Skeletal muscle tissue (tissue), 4 donors: ENCODE measurements around the gene PSMA2. TPM values are rescaled to one million over a fixed set of nuclear protein-coding genes. Genes with fewer than 3 reads are reported as not detected.

Source experiments
- H3K27ac ChIP-seq: one replicate; pipeline ENCODE4 v1.7.0; 2013; ENCODE audit warnings: mild to moderate bottlenecking, low read depth, low read length, inconsistent platforms
- H3K27me3 ChIP-seq, 3 donors: one replicate each; pipeline ENCODE4 v1.7.0; 2013; ENCODE audit warnings: low read length in 3 of 3; ENCODE audit not compliant: control insufficient read depth in 3 of 3, insufficient read depth in 3 of 3
- H3K36me3 ChIP-seq, 3 donors: one replicate each; pipeline ENCODE4 v1.7.0; 2013; ENCODE audit warnings: low read length in 3 of 3; ENCODE audit not compliant: control insufficient read depth in 3 of 3, insufficient read depth in 3 of 3
- H3K4me1 ChIP-seq, 3 donors: one replicate each; pipeline ENCODE4 v1.7.0; 2013; ENCODE audit warnings: low read length in 3 of 3, mild to moderate bottlenecking in 3 of 3; ENCODE audit not compliant: control insufficient read depth in 3 of 3, insufficient read depth in 3 of 3
- H3K4me3 ChIP-seq, 3 donors: one replicate each; pipeline ENCODE4 v1.7.0; 2013; ENCODE audit warnings: low read length in 3 of 3
- H3K9ac ChIP-seq, 3 donors: one replicate each; pipeline ENCODE4 v1.7.0; 2013; ENCODE audit warnings: low read length in 3 of 3, mild to moderate bottlenecking in 3 of 3, moderate library complexity in 2 of 3, low read depth in 1 of 3
- H3K9me3 ChIP-seq, 3 donors: one replicate each; pipeline ENCODE4 v1.7.0; 2013; ENCODE audit warnings: low read length in 3 of 3; ENCODE audit not compliant: control insufficient read depth in 3 of 3
- total RNA-seq: library from RNA; depleted of rRNA; stranded (reverse); fragments of >200 nt; gene quantifications from one replicate; pipeline ENCODE4 v1.2.3, GENCODE V29; 2014
- donor health status: Osteomylitis.

Gene PSMA2
- total RNA-seq, 1 donor from 2014 or later = 54.3 TPM

DNA sequence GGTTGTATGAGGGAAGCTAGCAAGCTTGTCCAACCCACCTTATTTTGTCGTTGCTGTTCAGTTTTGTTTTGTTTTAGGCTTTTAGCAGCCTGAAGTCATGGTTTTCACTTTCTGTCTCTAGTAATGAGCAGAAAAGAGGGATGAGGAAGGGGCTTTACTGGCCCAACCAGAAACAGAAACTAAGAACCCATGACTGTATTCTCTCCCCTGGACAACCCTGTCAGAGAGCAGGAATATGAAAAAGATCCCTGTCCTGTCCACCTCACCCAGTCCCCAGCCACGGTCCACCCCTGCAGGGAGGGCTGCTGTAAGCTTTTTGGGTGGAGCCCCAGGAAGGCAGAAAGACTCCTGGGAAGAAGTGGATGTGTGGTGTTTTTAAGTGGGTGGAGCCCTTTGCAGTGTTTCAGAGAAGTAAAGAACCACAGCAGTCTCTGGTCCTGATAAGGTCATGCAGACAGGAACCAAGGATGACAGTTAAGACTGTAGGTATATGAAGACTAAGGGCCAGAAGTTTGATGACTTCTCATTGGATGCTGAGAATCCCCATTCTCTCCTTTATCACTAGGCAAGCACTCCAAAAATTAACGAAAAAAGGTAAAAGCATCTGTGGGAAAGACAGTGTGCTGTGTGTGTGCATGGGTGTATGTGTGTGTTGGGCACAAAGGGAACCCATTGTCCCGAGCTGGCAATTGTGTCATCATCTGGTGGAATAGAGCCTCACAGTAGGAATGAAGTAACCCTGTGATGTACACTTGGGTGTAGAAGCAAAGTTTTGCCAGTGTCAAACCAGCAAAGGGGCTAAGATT, 14.1 kb upstream of the PSMA2 start:
- no peaks in the 10 kb centered on the region for H3K4me1 ChIP-seq
- no peak overlapping the region for H3K4me3 ChIP-seq
- H3K27ac ChIP-seq = no peak overlapping the region
- H3K27me3 ChIP-seq = no peaks in the 10 kb centered on the region
- H3K36me3 ChIP-seq = no peaks in the 10 kb centered on the region
- H3K9me3 ChIP-seq = no peaks in the 10 kb centered on the region
- H3K9ac ChIP-seq = no peak overlapping the region

GRCh38 chr7:42940985-42941847, 9.2 kb upstream of the PSMA2 start:
- no peak overlapping the region for H3K27ac ChIP-seq
- no peaks in the 10 kb centered on the region for H3K9me3 ChIP-seq
- H3K4me3 ChIP-seq = no peak overlapping the region
- H3K9ac ChIP-seq = no peak overlapping the region
- H3K36me3 ChIP-seq = peaks cover 5 to 24% (median 21%) of the 10 kb centered on the region in 3 donors
- no peaks in the 10 kb centered on the region for H3K27me3 ChIP-seq
- no peaks in the 10 kb centered on the region for H3K4me1 ChIP-seq

DNA sequence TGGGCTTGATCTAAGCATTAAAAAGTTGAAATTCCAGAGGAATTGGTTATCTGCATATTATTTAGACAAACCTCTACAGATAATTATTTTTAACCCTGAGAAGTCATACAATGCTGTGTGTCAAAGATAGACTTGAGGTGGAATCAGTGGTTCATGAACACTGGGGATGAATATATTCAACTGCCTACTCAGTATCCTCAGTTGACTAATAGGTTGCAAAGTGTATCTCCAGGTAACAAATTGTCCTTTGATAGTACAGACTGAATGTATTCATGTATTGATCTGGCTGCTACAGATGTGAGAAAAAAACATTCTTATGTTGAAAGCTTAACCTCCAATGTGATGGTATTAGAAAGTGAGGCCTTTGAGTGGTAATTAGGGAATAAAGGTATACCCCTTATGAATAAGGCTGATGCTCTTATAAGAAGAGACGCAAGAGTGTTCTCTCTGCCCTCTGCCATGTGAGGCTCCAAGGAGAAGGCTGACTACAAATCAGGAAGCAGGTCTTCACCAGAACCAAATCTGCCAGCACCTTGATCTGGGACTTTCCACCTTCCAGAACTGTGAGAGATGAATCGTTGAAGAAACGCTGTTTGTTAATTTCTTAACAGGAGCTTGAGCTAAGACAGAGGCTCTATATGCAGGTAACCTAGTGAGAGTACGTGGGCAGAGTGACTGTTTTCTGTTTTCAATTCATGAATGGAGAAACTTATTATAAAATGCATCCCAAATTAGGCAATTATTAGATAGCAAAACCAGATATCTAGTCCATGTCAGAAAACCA, 7.7 kb upstream of the PSMA2 start:
- peaks cover 10 to 36% (median 34%) of the 10 kb centered on the region in 3 donors for H3K36me3 ChIP-seq
- H3K9me3 ChIP-seq = no peaks in the 10 kb centered on the region
- no peak overlapping the region for H3K4me3 ChIP-seq
- no peak overlapping the region for H3K9ac ChIP-seq
- H3K27me3 ChIP-seq = no peaks in the 10 kb centered on the region
- H3K27ac ChIP-seq = no peak overlapping the region
- H3K4me1 ChIP-seq = no peaks in the 10 kb centered on the region

GRCh38 chr7:42935861-42936260, 3.9 kb upstream of the PSMA2 start:
- Histone ChIP-seq H3K27ac (no peak overlapping the region), H3K9me3 (no peaks in the 10 kb centered on the region), H3K9ac (no peak overlapping the region), H3K4me1 (peaks cover 10 to 22% (median 20%) of the 10 kb centered on the region in 3 donors), H3K27me3 (no peaks in the 10 kb centered on the region), H3K36me3 (peaks cover 10 to 36% (median 34%) of the 10 kb centered on the region in 3 donors), H3K4me3 (no peak overlapping the region)

DNA sequence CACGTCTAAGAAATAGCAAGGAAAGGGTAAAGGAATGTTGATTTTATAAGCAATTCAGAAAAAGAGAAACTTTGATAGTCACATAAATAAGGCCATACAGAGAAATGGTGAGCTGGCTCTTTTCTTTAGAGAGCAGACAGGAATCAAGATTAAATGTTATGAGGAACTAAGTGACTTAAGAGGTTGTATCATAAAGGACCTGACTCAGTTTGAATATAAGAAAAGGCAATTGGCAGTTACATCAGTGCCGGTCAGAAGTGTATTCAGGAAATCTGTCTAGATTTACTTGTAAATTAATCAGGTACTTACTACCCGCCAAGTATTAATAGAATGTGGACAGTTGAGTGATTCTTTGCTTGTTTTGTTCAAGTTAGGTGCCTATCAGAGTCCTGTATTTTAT, 2.3 kb upstream of the PSMA2 start:
- no peak overlapping the region for H3K9ac ChIP-seq
- no peak overlapping the region for H3K4me3 ChIP-seq
- no peaks in the 10 kb centered on the region for H3K9me3 ChIP-seq
- H3K27ac ChIP-seq = no peak overlapping the region
- H3K36me3 ChIP-seq = peaks cover 10 to 30% (median 30%) of the 10 kb centered on the region in 3 donors
- no peaks in the 10 kb centered on the region for H3K27me3 ChIP-seq
- H3K4me1 ChIP-seq = peaks cover 24 to 38% (median 35%) of the 10 kb centered on the region in 3 donors

DNA sequence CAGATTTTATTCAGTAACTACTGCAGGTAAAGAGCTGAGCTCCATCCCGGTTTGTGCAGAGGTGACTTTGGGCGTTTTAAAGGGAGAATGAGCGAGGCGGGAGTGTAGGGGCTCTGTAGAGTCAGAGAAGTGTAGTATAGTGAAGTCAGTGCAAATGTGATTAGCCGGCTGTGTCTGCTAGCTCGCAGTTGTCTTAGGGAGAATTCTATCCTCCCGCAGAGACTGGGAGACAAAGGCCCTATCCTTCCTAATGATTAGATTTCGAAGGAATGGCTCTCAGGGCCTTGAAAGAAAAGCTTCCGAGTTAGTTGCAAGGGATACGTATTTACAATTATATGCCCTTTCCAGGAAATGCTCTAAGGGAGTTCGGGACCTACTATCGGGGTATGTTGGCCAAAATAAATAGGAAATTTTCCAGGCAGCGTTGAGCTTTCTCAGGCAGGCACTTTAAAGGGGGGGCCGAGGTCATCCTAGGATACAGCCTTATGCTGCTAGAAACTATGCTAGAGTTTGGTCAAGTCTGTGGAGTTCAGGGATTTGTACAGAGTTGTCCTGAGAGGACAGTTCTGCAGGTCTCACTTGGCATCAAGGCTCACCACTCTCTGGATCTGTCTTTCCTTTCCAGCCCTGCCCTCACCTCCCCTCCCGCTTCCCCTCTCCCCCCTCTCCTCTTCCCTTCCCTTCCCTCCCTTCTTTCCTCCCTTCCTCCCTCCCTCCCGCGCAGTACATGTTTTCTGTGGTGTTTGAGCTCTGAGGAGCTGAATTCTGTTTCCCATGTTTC, 1.0 kb upstream of the PSMA2 start:
- peaks cover 24 to 46% (median 42%) of the 10 kb centered on the region in 3 donors for H3K4me1 ChIP-seq

GRCh38 chr7:42931447-42931833, 534 bp downstream of the PSMA2 start:
- Histone ChIP-seq H3K4me1 (peaks cover 24 to 46% (median 42%) of the 10 kb centered on the region in 3 donors), H3K9ac (peak overlapping the region; percentile 95 to 99 (median 96)), H3K36me3 (peaks cover 5 to 20% (median 17%) of the 10 kb centered on the region in 3 donors)

More for the DNA sequence above, 1.0 kb upstream of the PSMA2 start:
- H3K27ac ChIP-seq = peak overlapping the region; percentile 84
- peak overlapping the region; percentile 81 to 96 (median 85) for H3K9ac ChIP-seq
- no peaks in the 10 kb centered on the region for H3K9me3 ChIP-seq
- H3K36me3 ChIP-seq = peaks cover 8 to 23% (median 23%) of the 10 kb centered on the region in 3 donors
- H3K4me3 ChIP-seq = peak overlapping the region; percentile 93 to 99 (median 95)
- H3K27me3 ChIP-seq = no peaks in the 10 kb centered on the region

GRCh38 chr7:42930889-42931288, 1.1 kb downstream of the PSMA2 start:
- Histone ChIP-seq H3K27ac (no peak overlapping the region), H3K9me3 (no peaks in the 10 kb centered on the region)

More at GRCh38 chr7:42931447-42931833, 534 bp downstream of the PSMA2 start:
- Histone ChIP-seq H3K27me3 (no peaks in the 10 kb centered on the region), H3K27ac (peak overlapping the region; percentile 84), H3K9me3 (no peaks in the 10 kb centered on the region), H3K4me3 (peak overlapping the region; percentile 93 to 99 (median 95))

DNA sequence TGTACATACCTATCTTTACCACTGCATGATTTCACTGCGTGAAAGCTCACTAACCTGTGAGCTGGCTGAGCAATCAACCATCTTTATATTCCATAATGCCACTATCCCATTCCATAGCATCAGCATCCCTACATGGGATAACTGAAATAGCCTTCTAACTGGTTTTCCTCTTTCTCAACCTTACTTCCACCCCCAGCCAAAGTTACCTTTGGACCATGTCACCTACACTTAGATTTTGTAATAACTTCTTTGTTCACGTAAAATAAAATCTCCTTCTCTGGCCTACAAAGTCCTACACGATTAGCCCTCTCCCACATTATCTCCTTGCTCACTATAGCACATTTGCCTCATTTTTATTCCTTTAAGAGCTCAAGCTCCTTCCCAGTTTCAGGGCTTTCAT, 2.5 kb downstream of the PSMA2 start:
- no peaks in the 10 kb centered on the region for H3K9me3 ChIP-seq
- no peaks in the 10 kb centered on the region for H3K27me3 ChIP-seq
- no peak overlapping the region for H3K4me3 ChIP-seq
- peaks cover 24 to 46% (median 42%) of the 10 kb centered on the region in 3 donors for H3K4me1 ChIP-seq
- H3K9ac ChIP-seq = no peak overlapping the region
- no peak overlapping the region for H3K27ac ChIP-seq
- H3K36me3 ChIP-seq = peaks cover 8 to 25% (median 20%) of the 10 kb centered on the region in 3 donors

More at GRCh38 chr7:42930889-42931288, 1.1 kb downstream of the PSMA2 start:
- Histone ChIP-seq H3K9ac (peak overlapping the region; percentile 95 to 99 (median 96)), H3K36me3 (peaks cover 5 to 21% (median 17%) of the 10 kb centered on the region in 3 donors), H3K27me3 (no peaks in the 10 kb centered on the region), H3K4me1 (peaks cover 24 to 46% (median 42%) of the 10 kb centered on the region in 3 donors), H3K4me3 (peak overlapping the region; percentile 93 to 99 (median 95))
